Activated CD8-positive, alpha-beta memory T cell treated with anti-CD3 and anti-CD28 coated beads, Interleukin-2, amount 50 U/mL, for 4 hours (primary cell): Measurements from ENCODE around the gene RRH.

Experiments
- DNase-seq: peaks from one replicate; pipeline ENCODE4 v3.0.0-alpha.2; 2020

Gene RRH

DNA sequence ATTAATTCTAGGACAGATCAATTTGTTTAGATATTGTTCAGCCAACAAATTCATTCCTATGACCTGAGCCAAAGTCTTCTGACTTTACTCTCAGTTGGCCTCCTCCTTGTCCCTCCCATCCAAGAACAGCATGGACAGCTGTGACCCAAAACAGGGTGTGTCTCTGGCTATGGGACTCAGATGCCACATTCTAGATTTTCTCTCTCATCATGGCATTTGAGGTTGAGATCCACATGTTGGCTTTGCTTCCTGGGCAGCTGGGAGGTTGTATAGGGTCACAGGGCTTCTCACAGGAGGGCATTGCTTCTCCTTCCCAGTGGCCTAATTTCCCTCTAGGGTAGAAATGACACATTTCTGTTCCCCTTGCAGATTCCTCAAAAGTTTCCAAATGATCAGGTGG, 62.3 kb downstream of the RRH start:
- DNase-seq: no peak
